Stimulated activated CD4-positive, alpha-beta T cell treated with anti-CD3 and anti-CD28 coated beads, Interleukin-12 subunit alpha, Interleukin-12 subunit beta, amount 100 ng/mL, for 48 hours (primary cell): ENCODE measurements around the gene DHRS4L2.
"Not testable (repeated sequence)": the region's sequence is repeated elsewhere in the genome, so short reads cannot be mapped to it uniquely, and the experiment has no call there.

Experiments
- DNase-seq, 3 donors: peaks; one replicate each; pipeline ENCODE4 v3.0.0-alpha.2; 2020; ENCODE audit warnings: low read depth in 2 of 3, low spot score in 1 of 3

The DHRS4L2 gene

DNA sequence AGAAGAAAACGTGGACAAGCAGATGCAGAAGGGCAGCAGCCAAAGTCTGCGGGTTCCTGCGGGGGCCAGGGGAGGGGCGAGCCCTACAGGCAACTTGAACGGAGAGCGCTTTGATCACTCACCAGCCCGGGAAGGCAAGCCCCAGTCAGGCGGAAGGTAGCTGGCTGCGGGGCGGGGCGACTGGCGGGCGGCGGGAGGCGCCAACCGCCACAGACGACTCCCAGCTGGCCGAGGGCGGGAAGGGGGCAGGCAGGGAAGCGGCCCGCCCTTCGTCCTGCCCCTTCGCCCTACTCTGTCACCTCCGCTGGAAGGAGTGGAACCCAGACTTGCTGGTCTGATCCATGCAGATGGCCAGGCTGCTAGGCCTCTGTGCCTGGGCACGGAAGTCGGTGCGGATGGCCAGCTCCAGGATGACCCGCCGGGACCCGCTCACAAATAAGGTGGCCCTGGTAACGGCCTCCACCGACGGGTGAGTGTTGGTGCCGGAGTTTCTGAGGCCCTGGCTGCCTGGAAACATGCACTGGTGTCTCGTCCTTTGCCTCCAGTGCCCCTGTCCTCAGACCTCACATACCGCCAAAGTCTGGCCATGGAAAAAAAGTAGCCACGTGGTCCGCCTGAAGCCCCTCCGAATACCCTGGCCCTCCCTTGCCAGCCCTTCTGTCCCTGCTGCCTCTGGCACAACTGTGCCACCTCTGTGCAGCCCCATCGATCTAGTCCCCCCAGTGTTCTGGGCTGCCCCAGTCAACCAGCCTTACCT is at the start of gene DHRS4L2:
Gene DHRS4L2, plus strand, starts transcription at position 323 of the 757 bp plus-strand sequence. Its CDS starts 19 bp downstream, at position 342.
- peak; percentile 68 to 84 (median 72) for DNase-seq

DNA sequence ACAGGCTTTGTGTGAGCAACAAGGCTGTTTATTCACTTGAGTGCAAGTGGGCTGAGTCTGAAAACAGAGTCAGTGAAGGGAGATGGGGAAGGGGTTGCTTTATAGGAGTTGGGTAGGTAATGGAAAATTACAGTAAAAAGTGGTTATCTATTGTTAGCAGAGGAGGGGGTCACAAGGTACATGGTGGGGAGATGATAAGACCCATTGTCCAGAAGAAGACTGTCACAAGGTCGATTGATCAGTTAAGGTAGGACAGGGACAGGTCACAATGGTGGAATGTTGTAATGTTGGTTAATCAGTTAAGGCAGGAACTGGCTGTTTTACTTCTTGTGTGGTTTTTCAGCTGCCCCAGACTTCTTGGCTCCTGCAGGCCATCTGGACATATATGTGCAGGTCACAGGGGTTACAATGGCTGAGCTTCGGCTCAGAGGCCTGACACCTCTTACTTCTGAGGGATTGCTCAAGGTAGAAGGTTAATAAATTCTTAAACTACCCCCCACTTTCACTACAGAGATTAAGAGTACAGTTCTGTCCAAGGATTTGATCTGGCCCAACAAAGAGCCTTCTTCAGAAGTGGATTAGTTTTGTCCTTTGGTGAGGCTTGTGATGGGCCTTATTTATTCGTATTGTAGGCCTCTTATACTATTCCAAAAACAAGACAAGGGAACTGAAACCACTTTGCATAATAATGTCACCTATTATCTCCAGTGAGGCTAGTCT is 49.0 kb upstream of the DHRS4L2 start:
- DNase-seq: no peak

DNA sequence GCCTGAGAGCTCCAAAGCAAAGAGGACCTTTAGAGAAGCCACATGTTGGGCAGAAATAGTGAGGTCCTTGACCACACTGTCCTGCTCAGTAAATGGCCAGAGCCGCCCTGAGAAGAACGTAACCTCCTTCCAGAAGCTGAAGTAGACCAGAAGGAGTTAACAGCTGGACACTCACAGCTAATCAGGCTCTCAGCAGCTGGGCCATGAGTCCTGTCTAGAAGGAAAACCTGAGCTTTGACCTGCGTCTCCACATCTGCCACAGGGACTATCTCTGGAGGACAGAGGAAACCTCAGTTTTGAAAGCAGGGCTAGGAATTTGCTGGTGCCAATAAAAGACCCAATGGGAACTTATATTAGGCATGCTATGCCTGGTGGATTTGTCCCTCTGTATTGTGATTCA is 47.5 kb upstream of the DHRS4L2 start:
- no peak for DNase-seq

DNA sequence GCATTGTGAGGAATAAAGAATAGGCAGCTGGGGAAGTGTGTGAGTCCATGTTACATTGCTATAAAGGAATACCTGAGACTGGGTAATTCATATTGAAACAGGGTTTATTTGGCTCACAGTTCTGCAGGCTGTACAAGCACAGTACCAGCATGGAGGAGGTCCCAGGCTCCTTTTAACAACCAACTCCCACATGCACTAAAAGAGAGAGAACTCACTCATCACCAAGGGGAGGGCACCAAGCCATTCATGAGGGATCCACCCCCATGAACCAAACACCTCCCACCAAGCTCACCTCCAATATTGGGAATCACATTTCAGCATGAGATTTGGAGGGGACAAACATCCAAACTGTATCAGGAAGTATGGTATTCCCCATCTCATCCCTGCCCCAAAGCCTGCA is 47.1 kb upstream of the DHRS4L2 start:
- DNase-seq: no peak

- DNase-seq: no peak
These were observed 46.1 kb upstream of the DHRS4L2 start for GRCh38 chr14:23942587-23942986.

DNA sequence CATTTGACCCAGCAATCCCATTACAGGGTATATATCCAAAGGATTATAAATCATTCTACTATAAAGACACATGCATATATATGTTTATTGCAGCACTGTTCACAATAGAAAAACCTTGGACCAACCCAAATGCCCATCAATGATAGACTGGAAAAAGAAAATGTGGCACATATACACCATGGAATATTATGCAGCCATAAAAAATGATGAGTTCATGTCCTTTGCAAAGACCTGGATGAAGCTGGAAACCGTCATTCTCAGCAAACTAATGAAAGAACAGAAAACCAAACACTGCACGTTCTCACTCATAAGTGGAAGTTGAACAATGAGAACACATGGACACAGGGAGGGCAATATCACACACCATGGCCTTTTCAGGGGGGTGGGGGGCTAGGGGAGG is 39.7 kb upstream of the DHRS4L2 start:
- DNase-seq: not testable (repeated sequence)

DNA sequence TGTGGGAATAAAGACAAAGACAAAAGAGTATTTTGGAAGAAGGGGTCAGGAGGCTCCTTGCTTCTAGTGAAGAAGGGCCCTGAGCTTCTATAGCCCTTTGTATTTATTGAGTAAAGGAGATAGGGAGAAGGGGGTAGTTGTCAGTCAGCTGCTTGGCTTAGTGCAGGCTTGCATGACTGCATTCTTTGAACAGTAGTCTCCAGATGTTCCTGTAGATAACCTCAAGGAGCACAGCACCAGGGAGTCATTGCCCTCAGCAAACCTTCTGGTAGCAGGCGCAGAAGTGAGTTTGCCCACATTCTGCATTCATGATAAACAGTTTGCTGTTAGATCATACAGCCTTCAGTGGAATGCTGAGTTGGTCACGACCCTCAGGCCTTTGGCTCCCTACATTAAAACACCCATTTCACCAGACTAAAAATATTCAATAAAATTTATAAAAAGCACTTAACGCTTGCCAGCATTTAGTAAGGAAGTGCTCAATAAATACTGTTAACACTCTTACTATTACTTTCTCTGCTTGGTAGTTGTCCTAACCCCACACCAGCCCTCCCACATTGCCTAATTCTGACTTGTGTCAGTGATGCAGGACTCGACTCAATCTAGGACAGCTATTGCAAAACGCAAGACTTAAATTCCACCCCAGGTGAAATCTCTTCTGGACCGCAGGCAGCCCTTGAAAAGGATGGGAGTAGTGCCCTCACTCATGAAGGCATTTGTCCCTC is 38.2 kb upstream of the DHRS4L2 start:
- DNase-seq: no peak

DNA sequence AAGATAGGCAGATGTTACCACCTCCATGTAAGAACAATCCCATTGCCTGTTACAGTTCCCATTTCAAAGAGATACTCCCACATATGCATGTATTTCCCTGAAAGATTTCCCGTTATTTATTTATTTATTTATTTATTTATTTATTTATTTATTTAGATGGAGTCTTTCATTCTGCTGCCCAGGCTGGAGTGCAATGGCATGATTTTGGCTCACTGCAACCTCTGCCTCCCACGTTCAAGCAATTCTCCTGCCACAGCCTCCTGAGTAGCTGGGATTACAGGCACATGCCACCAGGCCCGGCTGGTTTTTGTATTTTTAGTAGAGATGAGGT is 37.6 kb upstream of the DHRS4L2 start:
- DNase-seq: not testable (repeated sequence)

GRCh38 chr14:23951590-23952201 is 37.0 kb upstream of the DHRS4L2 start:
- no peak for DNase-seq

DNA sequence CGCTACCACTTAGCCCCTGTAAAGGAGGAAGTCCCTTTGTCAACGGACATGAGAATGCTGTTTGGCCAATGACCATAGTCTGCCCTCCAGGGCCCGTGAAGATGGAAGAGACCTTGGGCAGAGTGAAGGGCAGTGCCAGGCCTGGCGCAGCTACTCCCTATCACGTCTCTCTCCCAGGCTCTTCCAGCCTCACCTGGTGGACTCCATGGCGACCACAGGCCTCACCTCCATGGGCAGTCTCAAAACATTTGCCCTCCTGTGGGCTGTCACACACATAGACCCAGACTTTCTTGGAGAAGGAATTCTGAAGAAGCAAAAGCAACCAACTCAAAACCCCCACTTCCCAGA is 35.6 kb upstream of the DHRS4L2 start:
- not testable (repeated sequence) for DNase-seq

DNA sequence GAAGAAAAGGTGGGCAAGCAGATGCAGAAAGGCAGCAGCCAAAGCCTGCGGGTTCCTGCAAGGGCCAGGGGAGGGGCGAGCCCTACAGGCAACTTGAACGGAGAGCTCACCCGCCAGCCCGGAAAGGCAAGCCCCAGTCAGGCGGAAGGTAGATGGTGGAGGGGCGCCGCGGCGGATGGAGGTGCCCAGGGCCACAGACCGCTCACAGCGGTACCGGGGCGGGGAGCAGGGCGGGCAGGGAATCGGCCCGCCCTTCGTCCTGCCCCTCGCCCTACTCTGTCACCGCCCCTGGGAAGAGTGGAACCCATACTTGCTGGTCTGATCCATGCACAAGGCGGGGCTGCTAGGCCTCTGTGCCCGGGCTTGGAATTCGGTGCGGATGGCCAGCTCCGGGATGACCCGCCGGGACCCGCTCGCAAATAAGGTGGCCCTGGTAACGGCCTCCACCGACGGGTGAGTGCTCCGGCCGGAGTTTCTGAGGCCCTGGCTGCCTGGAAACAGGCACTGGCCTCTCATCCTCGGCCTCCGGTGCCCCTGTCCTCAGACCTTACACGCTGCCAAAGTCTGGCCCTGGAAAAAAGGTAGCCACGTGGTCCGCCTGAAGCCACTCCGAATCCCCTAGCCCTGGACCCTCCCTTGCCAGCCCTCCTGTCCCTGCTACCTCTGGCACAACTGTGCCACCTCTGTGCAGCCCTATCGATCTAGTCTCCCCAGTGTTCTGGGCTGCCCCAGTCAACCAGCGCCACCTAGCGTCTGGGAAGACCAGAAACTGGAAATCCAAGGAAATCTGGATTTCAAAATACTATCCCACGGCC is 35.1 kb upstream of the DHRS4L2 start, which contains the start of gene DHRS4:
Gene DHRS4, plus strand, starts transcription at position 307 of the 815 bp plus-strand sequence. Its CDS starts 19 bp downstream, at position 326.
- peak; percentile 66 to 78 (median 67) for DNase-seq

DNA sequence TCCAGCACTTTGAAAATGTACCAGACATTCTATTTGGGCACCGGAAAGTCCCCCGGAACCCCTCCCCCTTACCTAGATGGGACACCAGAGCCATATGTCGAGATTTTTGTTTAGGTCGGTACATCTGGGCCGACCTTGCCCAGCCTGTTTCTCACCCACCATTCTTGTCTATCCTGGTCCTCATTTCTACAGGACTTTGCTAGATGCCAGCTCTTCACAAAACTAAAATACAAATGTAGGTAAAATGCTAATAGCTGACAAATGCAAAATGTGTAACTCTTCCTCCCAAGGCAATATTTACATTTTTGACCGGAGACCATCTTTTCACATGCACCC is 34.5 kb upstream of the DHRS4L2 start:
- DNase-seq: not testable (repeated sequence)

- not testable (repeated sequence) for DNase-seq
These were observed 33.8 kb upstream of the DHRS4L2 start for GRCh38 chr14:23954965-23955364.

GRCh38 chr14:23955811-23956210 is 32.9 kb upstream of the DHRS4L2 start:
- not testable (repeated sequence) for DNase-seq

DNA sequence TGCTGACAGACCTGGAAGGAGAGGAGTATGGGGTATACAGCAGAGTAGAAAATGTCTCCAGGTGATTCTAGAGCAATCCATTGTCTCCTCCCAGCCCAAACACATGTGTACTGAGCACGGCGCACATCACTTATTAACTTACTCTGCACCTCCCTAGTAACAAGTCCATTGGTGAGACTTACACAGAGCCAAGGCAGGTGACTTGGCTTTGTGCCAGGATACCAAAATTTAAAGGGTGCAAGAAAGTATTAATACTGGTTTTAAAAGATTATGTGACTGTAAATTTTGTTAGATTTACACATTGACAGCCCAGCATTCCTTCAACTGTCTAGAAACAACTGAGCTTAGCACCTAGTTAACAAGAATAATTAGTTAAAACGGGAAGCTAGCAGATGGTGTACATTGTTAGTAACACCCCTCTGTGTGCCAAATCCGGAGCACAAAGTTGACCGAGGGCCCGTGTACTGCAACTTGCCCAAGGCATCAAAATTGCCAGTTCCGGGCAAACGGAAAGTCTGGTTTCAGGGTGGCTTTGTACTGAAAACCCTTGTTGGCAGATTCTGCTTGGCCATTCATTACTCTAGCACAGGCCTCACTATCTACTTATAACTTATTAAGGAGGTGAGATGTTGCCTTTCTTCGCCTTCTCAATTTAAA is 30.7 kb upstream of the DHRS4L2 start:
- DNase-seq: not testable (repeated sequence)

DNA sequence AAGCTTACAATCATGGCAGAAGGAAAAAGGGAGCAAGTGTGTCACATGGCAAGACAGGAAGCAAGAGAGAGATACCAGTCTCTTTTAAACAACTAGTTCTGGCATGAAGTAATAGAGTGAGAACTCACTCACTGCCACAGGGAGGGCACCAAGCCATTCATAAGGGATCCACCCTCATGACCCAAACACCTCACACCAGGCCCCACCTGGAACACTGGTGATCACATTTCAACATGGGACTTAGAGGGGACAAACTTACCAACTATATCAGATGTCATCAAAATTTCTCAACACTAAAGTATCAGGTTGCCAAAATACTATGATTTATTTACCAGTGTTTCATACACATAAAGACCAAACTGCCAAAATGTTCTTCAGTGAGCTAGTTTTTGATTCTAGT is 27.8 kb upstream of the DHRS4L2 start:
- DNase-seq: not testable (repeated sequence)

GRCh38 chr14:23961704-23962103 is 27.0 kb upstream of the DHRS4L2 start:
- not testable (repeated sequence) for DNase-seq

DNA sequence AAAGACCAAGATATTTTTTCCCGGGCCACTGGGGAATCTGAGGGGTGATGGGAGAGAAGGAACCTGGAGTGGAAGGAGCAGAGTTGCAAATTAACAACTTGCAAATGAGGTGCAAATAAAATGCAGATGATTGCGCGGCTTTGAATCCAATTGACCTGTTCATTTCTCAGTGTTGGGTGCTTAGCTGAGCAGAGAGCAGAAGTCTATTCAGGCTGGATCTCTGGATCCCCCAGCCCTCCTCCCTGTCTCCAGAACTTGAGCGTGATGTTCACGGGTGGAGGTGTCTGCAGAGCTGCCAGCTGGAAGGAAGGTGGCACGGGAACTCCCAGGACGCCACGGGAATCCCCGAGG is 19.6 kb upstream of the DHRS4L2 start:
- DNase-seq: not testable (repeated sequence)

DNA sequence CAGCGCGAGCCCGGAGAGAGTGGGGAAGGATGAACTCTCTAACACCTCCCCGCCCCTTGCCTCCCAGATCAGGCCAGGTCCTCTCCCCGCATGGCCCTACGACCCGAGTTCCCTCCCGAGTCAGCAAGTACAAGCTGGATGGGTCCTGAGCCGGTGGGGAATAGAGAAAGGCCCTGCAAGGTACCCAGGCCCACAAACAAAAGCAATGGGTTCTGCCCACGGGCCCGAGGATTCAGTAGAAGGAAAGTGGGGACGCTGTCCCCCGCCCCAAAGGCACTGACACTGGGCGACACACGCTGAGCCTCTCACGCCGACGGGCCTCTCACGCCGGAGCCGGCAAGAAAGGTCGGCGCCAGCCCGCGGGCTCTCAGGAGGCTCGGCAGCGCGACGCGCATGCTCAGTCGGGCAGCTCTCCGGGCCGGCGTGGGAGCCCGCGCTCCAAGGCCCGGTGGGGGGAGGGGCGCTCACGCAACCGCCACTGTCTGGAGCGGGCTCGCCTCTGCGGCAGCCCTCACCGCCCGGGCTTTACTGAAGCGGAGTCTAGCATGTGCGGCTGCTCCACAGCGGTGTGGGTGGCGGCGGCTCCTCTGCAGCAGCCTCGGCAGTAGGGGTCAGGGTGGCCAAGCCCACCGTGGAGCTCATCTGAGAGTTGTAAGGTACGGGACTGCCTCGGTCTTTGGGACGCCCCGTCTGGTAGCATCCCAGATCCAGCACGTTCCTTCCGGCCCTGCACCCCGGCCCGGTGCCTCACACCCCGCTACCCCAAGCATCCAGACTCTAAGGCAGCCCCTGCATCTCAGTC is 19.0 kb upstream of the DHRS4L2 start:
- peak; percentile 36 to 70 (median 56) for DNase-seq
